HT1080 (cell line): ENCODE results near the gene USE1. TPM values are rescaled to one million over a fixed set of nuclear protein-coding genes. Genes with fewer than 3 reads are reported as not detected.
A peak's percentile ranks its signal among the peaks of the same experiment; 100 is the strongest.

Experiments
- DNase-seq: peaks from one replicate; pipeline ENCODE4 v3.0.0-alpha.2; 2015; ENCODE audit warnings: low read depth
- total RNA-seq: library from RNA; depleted of rRNA; stranded (reverse); fragments of >200 nt; shearing (Covaris generic); gene quantifications from 2 replicates; pipeline ENCODE4 v1.2.3, GENCODE V29; 2014

USE1 gene
- total RNA-seq, 1 experiment from 2014 or later, result 30.5 TPM

DNA sequence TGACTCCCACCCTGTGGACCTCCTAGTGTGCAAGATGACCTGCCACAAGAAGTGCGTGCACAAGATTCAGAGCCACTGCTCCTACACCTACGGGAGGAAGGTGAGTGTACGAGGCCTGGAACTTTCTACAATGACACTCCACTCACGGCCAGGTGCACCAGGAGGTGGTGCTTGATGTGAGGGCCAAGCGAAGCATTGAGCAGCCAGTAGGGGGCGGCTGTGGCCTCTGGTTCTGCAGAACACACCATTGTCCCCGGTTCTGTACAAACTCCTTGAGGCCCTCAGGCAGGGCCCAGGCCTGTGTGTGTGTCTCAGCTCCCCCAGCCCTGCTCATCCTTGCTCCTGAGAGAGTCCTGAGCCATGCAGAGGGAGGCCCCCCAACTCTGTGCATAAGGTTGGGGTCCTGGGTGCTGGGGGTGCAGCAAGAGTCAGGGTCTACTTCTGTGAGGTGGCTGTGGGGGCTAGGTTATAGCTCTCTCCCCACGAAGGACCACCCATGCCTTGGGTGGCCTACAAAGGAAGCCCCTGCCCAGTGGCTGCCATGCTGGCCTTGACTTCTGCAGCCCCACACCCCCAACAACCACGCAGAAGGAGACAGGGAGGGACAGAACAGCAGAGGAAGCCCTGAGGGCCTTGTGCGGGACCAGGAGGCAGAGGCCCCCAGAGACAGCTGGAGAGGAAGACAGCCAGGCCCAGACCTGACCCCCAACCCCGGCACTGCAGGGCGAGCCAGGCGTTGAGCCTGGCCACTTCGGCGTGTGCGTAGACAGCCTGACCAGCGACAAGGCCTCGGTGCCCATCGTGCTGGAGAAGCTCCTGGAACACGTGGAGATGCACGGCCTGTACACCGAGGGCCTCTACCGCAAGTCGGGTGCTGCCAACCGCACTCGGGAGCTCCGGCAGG is 9.7 kb upstream of the USE1 start:
- peak; percentile 41 for DNase-seq

DNA sequence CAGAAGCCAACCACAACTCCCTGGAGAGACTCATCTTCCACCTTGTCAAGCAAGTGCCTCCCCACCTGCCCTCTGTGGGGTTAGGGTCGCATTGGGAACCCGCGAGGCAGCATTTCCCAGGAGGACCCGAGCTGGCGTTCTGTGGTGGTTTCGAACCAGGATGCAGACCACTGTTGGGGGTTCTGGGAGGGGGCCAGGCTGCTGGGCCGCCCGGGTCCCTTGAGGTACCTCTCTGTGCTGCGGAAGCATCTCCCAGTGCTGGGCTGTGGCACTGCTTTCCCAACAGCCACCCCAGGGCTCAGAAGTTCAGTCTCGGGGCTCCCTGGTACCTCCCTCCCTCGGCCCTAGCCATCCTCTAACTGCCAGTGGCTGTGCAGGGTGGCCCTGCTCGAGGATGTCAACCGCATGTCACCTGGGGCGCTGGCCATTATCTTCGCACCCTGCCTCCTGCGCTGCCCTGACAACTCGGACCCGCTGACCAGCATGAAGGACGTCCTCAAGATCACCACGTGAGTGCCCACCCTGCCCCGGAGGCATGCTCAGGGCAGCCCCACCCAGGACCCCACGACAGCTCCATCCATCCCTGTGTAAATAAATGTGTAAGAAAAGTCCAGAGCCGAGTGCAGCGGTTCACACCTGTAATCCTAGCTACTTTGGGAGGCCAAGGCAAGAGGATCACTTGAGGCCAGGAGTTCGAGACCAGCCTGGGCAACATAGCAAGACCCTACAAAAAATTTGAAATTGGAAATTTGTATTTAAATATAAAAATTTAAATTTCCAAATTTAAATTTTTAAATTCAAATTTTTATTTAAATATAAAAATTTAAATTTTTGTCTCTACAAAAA is 8.2 kb upstream of the USE1 start:
- no peak for DNase-seq

- peak; percentile 59 for DNase-seq
Observed at GRCh38 chr19:17209126-17210036, 5.8 kb upstream of the USE1 start.

- DNase-seq, result no peak
Observed at GRCh38 chr19:17210296-17210695, 4.9 kb upstream of the USE1 start.

DNA sequence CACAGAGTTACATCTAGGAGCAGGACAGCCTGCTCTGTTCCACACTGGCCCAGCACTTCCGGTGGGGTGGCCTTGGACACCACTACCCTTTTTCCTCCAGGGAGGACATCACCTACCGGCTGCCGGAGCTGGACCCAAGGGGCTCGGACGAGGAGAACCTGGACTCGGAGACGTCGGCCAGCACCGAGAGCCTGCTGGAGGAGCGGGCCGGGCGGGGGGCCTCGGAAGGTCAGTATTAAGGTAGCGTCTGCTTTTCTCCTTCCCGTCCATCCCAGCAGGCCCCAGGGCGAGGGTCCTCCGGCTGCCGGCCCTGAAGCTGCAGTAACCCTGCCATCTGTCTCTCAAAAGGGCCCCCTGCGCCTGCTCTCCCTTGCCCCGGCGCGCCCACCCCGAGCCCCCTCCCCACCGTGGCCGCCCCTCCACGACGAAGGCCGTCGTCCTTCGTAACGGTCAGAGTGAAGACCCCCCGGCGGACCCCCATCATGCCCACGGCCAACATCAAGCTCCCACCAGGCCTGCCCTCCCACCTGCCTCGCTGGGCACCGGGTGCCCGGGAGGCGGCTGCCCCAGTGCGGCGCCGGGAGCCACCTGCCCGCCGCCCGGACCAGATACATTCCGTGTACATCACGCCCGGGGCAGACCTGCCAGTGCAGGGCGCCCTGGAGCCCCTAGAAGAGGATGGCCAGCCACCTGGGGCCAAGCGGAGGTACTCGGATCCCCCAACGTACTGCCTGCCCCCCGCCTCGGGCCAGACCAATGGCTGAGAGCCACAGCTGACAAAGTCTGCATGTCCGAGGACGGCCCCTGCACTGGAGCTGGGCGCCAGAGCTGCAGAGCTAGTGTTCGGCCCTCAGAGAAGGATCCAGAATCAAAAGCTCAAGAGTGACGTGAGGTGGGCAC is 3.4 kb upstream of the USE1 start:
- DNase-seq, result no peak

- no peak for DNase-seq
Observed at GRCh38 chr19:17213334-17213733, 1.8 kb upstream of the USE1 start.

- DNase-seq, result no peak
Observed at GRCh38 chr19:17214508-17215126, 540 bp upstream of the USE1 start.

DNA sequence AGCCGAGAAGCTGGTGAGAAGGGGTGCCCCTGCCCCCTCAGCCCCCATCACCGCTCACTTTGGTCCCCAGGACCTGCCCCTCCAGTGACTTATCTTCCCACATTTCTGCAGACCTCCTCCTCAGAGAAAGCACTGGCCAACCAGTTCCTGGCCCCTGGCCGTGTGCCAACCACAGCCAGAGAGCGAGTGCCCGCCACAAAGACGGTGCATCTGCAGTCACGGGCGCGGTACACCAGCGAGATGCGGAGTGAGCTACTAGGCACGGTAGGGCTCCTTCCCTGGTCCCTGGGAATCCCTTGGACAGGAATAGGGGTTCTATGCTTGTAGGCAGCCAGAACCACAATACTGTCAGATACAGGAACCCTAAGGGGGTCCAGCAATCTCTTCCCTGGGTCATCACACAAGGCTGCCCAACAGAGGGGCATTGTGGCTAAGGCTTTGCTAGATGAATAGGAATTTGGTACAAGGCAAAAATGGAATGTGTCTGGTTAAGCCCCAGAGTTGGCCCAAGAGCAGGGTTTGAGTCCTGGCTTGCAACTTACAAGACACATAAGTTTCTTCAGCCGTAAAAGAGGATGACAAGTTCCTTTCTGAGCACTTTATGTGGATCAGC is 1.0 kb downstream of the USE1 start:
- no peak for DNase-seq

DNA sequence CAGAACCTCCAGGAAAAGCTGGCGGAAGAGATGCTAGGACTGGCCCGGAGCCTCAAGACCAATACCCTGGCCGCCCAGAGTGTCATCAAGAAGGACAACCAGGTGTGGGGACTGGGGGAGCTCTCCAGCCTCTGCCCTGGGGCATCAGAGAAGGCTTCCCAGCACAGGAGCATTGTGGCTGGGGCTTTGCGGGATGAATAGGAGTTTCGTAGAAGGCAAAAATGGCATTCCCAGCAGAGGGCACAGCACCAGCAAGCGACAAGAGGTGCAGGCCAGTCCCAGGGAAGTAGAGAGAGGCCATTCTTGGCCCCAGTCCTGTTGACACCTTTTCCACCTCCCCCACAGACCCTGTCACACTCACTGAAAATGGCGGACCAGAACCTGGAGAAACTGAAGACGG is 4.1 kb downstream of the USE1 start:
- DNase-seq, result no peak

DNA sequence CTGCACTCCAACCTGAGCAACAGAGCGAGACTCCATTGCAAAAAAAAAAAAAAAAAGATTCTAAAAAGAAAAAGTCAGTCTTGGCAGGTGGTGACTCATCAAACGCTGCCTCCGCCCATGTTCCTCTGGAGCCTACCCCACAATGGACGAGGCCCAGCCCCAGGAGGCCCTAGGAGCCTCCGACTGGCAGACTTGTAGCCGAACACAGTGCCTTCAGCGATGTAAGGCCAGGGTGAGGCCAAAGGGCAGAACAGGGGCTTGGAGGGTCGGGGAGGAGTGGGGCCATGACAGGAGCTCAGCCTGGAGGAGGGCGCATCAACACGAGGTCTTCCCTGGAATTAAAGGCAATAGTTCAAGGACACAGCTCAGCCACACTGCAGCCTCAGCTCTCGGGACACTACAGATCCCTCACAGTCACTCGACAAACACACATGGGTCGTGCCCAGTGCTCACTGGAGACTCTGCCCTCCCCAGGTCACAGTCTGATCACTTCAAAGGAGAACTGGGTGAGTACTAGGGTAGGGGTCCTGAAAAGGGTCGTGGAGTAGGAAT is 5.1 kb downstream of the USE1 start:
- peak; percentile 78 for DNase-seq

DNA sequence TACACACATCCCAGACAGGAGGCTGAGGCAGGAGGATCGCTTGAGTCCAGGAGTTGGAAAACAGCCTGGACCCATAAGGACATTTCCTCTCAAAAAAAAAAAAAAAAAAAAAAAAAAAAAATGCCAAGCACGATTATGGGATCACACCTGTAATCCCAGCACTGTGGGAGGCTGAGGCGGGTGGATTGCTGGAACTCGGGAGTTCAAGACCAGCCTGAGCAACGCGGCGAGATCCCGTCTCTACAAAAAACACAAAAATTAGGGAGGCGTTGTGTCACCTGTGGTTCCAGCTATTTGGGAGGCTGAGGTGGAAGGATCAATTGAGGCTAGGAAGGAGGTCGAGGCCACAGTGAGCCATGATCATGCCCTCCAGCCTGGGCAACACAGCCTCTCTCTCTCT is 9.9 kb downstream of the USE1 start:
- DNase-seq, result no peak

DNA sequence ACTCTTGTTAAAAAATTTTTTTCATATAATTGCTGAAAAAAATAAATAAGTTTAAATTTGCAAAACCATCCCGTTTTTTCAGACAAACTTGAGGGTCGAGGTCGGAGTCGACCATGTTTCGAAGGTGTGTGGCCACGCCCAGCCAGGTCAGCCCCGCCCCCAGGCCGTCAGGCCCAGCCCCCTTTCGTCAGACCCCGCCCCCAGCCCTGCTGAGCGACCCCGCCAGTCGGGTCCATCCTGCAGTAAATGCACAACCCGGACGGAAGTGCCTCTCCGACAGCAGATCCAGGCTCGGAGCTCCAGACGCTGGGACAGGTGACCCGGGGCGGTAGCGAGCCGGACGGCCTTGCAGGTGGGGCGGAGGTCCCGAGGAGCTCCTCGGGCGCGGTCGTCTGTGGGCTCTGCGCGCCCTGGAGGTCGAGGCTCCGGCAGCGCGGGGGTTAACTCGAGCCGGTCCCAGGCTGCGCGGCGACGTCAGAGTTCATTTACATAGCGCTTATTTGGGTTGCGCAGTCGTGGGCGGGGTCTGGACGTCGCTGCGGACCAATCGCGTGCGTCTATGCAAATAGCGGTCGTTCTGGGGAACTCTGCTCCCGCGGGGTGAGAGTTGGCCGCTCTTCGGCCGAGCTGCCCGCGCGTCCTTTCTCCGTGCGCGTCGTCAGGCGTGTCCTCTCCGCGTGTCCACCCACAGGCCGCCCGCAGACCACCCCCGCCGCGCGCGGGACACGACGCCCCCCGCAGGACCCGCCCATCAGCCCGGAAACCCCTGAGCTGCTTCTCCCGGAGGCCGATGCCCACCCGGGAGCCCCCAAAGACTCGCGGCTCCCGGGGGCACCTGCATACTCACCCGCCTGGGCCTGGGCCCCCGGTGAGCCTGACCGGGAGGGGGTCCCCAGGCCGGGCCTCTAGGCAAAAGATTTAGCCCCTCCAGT is 11.1 kb downstream of the USE1 start, which contains the start of gene OCEL1:
Gene OCEL1, plus strand, starts transcription at position 225 of the 932 bp plus-strand sequence. Its CDS starts 22 bp downstream, at position 247.
- DNase-seq, result peak; percentile 97

DNA sequence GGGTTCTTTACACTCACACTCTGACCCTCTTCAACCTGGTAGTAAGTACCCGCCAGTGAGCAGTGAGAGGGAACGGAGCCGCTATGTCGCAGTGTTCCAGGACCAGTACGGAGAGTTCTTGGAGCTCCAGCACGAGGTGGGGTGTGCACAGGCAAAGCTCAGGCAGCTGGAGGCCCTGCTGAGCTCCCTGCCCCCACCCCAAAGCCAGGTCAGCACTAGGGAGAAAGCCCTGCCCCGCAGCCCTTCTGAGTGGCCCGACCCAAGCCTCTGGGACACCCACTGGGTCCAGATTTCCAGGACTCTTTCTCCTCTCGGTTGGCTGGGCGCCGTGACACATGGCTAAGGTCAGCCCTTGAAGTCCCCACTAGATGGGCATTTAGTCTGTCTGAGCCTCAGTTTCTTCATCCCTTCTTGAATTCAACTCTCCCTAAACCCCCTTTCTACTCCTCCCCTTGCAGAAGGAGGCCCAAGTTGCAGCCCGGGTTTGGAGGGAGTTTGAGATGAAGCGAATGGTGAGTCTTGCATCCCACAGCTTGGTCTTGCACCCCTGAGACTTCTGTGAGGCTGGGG is 12.7 kb downstream of the USE1 start:
- no peak for DNase-seq

GRCh38 chr19:17229890-17230289 is 14.7 kb downstream of the USE1 start:
- no peak for DNase-seq

DNA sequence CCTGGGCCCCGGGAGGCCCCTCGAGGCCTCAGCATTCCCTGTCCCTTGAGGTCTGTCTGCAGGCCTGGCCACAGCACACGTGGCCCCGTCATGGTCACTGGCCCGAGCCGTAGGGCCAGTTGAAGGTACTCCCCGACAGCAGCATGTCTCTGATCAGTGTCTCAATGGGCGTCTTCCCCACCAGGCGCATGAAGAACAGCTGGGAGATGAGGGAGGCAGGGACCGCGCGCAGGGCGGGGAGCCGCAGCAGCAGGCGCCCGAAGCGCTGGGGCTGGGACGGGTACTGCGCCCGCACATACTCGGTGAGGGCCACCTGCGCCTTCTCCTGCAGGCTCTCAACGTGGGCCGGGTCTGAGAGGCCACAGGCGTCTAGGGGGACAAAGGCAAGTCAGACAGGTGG is 17.1 kb downstream of the USE1 start:
- no peak for DNase-seq

- peak; percentile 64 for DNase-seq
Observed at GRCh38 chr19:17234911-17235299, 19.7 kb downstream of the USE1 start.

- peak; percentile 67 for DNase-seq
Observed at GRCh38 chr19:17235300-17235970, 20.3 kb downstream of the USE1 start.
